Activated CD8-positive, alpha-beta memory T cell treated with anti-CD3 and anti-CD28 coated beads, Interleukin-2, amount 50 U/mL, for 24 hours (primary cell): ENCODE measurements around the gene SLC22A23.

ENCODE experiments used
- DNase-seq: peaks from one replicate; pipeline ENCODE4 v3.0.0-alpha.2; 2020; ENCODE audit errors: extremely low read depth

The SLC22A23 gene

GRCh38 chr6:3353213-3353903, 103.5 kb downstream of the SLC22A23 start:
- DNase-seq: no peak

- no peak for DNase-seq
These were observed 104.2 kb downstream of the SLC22A23 start for GRCh38 chr6:3352678-3353077.

GRCh38 chr6:3351829-3352524, 104.9 kb downstream of the SLC22A23 start:
- no peak for DNase-seq

- DNase-seq: no peak
These were observed 105.7 kb downstream of the SLC22A23 start for GRCh38 chr6:3351105-3351676.

GRCh38 chr6:3350252-3350796, 106.5 kb downstream of the SLC22A23 start:
- DNase-seq: no peak

- DNase-seq: no peak
These were observed 107.2 kb downstream of the SLC22A23 start for GRCh38 chr6:3349388-3350251.

- DNase-seq: no peak
These were observed 108.0 kb downstream of the SLC22A23 start for GRCh38 chr6:3348821-3349220.

GRCh38 chr6:3347826-3348225, 109.0 kb downstream of the SLC22A23 start:
- DNase-seq: no peak

- no peak for DNase-seq
These were observed 109.6 kb downstream of the SLC22A23 start for GRCh38 chr6:3347247-3347646.

GRCh38 chr6:3346476-3346875, 110.4 kb downstream of the SLC22A23 start:
- no peak for DNase-seq

- no peak for DNase-seq
These were observed 111.0 kb downstream of the SLC22A23 start for GRCh38 chr6:3345836-3346235.

- no peak for DNase-seq
These were observed 113.6 kb downstream of the SLC22A23 start for GRCh38 chr6:3343089-3343883.

GRCh38 chr6:3341467-3341866, 115.4 kb downstream of the SLC22A23 start:
- DNase-seq: no peak

- no peak for DNase-seq
These were observed 116.0 kb downstream of the SLC22A23 start for GRCh38 chr6:3340894-3341293.

- DNase-seq: no peak
These were observed 116.5 kb downstream of the SLC22A23 start for GRCh38 chr6:3340358-3340802.

GRCh38 chr6:3339811-3340210, 117.0 kb downstream of the SLC22A23 start:
- DNase-seq: no peak

- DNase-seq: no peak
These were observed 119.1 kb downstream of the SLC22A23 start for GRCh38 chr6:3337521-3338350.

GRCh38 chr6:3336859-3337515, 119.9 kb downstream of the SLC22A23 start:
- DNase-seq: no peak

GRCh38 chr6:3336066-3336786, 120.6 kb downstream of the SLC22A23 start:
- DNase-seq: no peak
